NT2/D1 (cell line): ENCODE results near the gene ATP6V1A.

ENCODE experiments used
- DNase-seq: peaks from one replicate; pipeline ENCODE4 v3.0.0-alpha.2; 2011; ENCODE audit warnings: low read depth, low spot score
- H3K27me3 ChIP-seq: 2 replicates; pipeline ENCODE4 v1.6.0; 2011; ENCODE audit warnings: mild to moderate bottlenecking; ENCODE audit not compliant: insufficient read length, insufficient read depth
- H3K36me3 ChIP-seq: 2 replicates; pipeline ENCODE4 v1.6.1; 2011; ENCODE audit warnings: mild to moderate bottlenecking, low read length, mixed read lengths; ENCODE audit not compliant: insufficient read depth, insufficient read length
- H3K4me1 ChIP-seq: 2 replicates; pipeline ENCODE4 v1.5.1; 2011; ENCODE audit not compliant: insufficient read depth, insufficient read length
- H3K4me3 ChIP-seq: 2 replicates; pipeline ENCODE4 v1.5.1; 2011; ENCODE audit warnings: low read depth; ENCODE audit not compliant: insufficient read length
- H3K9ac ChIP-seq: 2 replicates; pipeline ENCODE4 v1.6.0; 2011; ENCODE audit warnings: low read depth; ENCODE audit not compliant: insufficient read length
- H3K9me3 ChIP-seq: 2 replicates; pipeline ENCODE4 v1.5.1; 2011; ENCODE audit warnings: mild to moderate bottlenecking, low read length; ENCODE audit not compliant: insufficient read depth
- SUZ12 ChIP-seq: IDR thresholded peaks from 2 replicates; pipeline ENCODE4 v1.6.1; 2011; ENCODE audit not compliant: insufficient read length, insufficient read depth; ENCODE audit errors: extremely low read depth
- YY1 ChIP-seq: IDR thresholded peaks from 2 replicates; pipeline ENCODE4 v1.6.1; 2011; ENCODE audit not compliant: insufficient read length, insufficient read depth
- ZNF274 ChIP-seq: IDR thresholded peaks from 2 replicates; pipeline ENCODE4 v1.6.1; 2011; ENCODE audit warnings: mild to moderate bottlenecking, low read depth, low read length

The ATP6V1A gene

DNA sequence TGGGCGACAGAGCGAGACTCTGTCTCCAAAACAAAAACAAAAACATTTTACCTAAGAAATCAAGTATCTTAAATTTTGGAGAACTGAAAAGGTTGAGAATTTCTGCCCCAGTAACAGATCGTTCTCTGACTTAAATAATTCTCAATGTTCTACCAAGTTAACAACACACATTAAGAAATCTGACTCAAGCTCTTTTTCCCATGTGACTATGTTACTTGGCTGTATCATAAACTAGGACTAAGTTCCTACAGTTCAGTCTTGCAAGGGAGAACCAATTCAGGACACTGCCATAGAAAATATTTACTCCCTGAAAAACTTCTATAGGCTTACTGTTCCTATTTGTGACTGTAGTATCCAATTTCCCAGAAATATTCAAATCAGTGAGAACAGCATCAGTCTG is 29.5 kb upstream of the ATP6V1A start:
- no peak for TF ChIP-seq SUZ12
- no peak for TF ChIP-seq ZNF274
- no peak for TF ChIP-seq YY1
- no peaks in the 10 kb centered on the region for H3K27me3 ChIP-seq
- peaks cover 47% of the 10 kb centered on the region for H3K36me3 ChIP-seq
- H3K9me3 ChIP-seq: no peaks in the 10 kb centered on the region
- no peak for DNase-seq
- H3K9ac ChIP-seq: no peak overlapping the region
- no peak overlapping the region for H3K4me3 ChIP-seq
- H3K4me1 ChIP-seq: peaks cover 2% of the 10 kb centered on the region

GRCh38 chr3:113717818-113718217 is 29.0 kb upstream of the ATP6V1A start:
- Histone ChIP-seq H3K4me1 (peaks cover 2% of the 10 kb centered on the region), H3K4me3 (no peak overlapping the region), H3K9ac (no peak overlapping the region), H3K36me3 (peaks cover 52% of the 10 kb centered on the region), H3K27me3 (no peaks in the 10 kb centered on the region), H3K9me3 (no peaks in the 10 kb centered on the region)
- no peak for DNase-seq
- TF ChIP-seq ZNF274 (no peak), YY1 (no peak), SUZ12 (no peak)

DNA sequence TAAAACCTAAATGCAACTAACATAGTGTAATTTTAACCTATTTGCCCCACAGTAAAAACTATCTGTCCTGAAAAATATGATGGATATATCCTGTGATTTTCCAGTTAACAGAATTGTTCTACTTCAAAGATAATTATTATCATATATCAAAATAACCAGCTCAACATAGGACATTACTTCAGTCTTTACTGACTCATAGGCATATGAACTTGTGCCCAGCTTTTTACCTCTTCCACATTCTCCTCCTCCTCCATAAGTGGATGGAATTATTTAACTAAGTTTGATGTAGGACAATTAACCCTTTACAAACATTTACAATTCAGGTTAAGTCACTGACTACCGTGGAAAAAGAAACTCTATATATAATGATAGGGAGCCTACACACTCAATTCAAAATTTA is 27.5 kb upstream of the ATP6V1A start:
- no peaks in the 10 kb centered on the region for H3K27me3 ChIP-seq
- TF ChIP-seq SUZ12 (no peak), ZNF274 (no peak), YY1 (no peak)
- no peak overlapping the region for H3K9ac ChIP-seq
- no peaks in the 10 kb centered on the region for H3K9me3 ChIP-seq
- DNase-seq: no peak
- peaks cover 2% of the 10 kb centered on the region for H3K4me1 ChIP-seq
- H3K36me3 ChIP-seq: peaks cover 66% of the 10 kb centered on the region
- H3K4me3 ChIP-seq: no peak overlapping the region

DNA sequence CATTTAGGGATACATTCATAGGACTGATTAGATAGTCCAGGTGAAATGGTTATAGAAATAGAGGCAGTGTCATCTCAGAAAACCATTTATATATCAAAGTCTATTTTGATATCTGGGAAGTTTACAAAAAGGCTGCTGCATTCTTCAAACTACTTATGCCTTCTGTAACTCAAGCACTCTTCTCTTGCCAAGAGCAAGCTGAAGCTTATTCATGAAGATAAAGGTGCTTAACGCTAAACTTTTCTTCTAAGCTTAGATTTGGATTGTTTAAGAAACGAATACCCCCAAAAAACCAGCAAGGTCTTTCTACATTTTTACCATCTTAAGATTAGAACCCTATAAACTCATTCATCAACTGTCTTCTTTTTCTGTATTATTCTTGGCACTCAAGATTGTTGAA is 27.1 kb upstream of the ATP6V1A start:
- Histone ChIP-seq H3K36me3 (peaks cover 71% of the 10 kb centered on the region), H3K4me1 (peaks cover 2% of the 10 kb centered on the region), H3K9ac (no peak overlapping the region), H3K9me3 (no peaks in the 10 kb centered on the region), H3K4me3 (no peak overlapping the region), H3K27me3 (no peaks in the 10 kb centered on the region)
- no peak for DNase-seq
- TF ChIP-seq YY1 (no peak), SUZ12 (no peak)

GRCh38 chr3:113721636-113722035 is 25.2 kb upstream of the ATP6V1A start:
- Histone ChIP-seq H3K9me3 (no peaks in the 10 kb centered on the region), H3K27me3 (no peaks in the 10 kb centered on the region), H3K4me3 (no peak overlapping the region), H3K9ac (no peak overlapping the region), H3K4me1 (peaks cover 2% of the 10 kb centered on the region), H3K36me3 (peaks cover 79% of the 10 kb centered on the region)
- no peak for TF ChIP-seq ZNF274
- TF ChIP-seq SUZ12: no peak
- no peak for TF ChIP-seq YY1
- no peak for DNase-seq

DNA sequence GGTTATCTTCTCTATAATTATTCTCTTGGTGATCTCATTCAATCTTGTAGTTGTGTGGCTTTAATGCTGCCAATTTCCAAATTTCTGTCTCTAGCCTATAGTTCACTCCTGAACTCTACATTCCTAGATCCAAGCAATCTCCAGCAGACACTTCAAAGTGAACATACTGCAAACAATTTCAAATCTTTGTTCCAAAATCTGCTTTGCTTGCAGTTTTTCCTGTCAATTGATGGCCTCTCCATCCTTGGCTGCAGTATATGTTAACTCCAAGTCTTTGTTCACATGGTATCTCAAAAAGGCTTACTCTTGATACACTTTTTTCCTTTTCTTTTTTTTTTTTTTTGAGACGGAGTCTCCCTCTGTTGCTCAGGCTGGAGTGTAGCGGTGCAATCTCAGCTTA is 18.2 kb upstream of the ATP6V1A start:
- Histone ChIP-seq H3K27me3 (no peaks in the 10 kb centered on the region), H3K4me1 (no peaks in the 10 kb centered on the region), H3K36me3 (peaks cover 70% of the 10 kb centered on the region), H3K9ac (no peak overlapping the region), H3K4me3 (no peak overlapping the region), H3K9me3 (no peaks in the 10 kb centered on the region)
- TF ChIP-seq ZNF274 (no peak), YY1 (no peak), SUZ12 (no peak)
- no peak for DNase-seq

DNA sequence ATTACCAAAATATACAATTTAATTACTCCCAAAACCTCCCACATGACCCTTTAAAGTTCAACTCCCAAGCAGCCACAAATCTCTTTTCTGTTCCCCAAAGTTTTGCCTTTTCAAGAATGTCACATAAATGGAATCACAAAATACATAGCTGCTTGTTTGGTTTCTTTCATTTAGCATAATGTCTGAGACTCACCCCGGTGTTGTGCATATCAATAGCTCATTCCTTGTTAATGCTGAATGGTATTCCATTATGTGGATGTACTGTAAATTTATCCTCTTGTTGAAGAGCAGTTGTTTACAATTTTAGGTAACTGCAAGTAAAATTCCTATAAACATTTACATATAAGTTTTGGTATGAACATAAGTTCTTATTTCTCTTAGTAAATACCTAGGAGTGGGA is 16.3 kb upstream of the ATP6V1A start:
- TF ChIP-seq ZNF274 (no peak), YY1 (no peak), SUZ12 (no peak)
- DNase-seq: no peak

DNA sequence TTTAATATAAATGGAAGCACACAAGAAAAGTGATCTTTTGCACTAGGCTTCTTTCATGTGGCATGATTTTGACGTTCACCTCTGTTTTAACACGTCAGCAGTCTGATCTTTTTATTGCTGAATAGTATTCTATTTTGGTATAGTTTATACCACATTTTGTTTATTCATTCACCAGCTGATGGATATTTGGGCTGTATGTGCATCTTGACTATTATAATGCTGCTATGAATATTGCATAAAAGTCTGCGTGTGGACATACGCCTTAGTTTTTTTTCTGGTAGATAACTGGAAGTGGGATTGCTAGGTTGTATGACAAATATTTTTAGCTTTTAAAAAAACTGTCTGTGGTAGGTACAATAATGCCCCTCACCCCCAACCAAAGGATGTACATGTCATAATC is 15.1 kb upstream of the ATP6V1A start:
- Histone ChIP-seq H3K36me3 (peaks cover 53% of the 10 kb centered on the region), H3K4me3 (no peak overlapping the region), H3K27me3 (no peaks in the 10 kb centered on the region), H3K4me1 (no peaks in the 10 kb centered on the region), H3K9me3 (no peaks in the 10 kb centered on the region), H3K9ac (no peak overlapping the region)
- TF ChIP-seq ZNF274: no peak
- TF ChIP-seq YY1: no peak
- TF ChIP-seq SUZ12: no peak
- no peak for DNase-seq

More for the DNA sequence above, 16.3 kb upstream of the ATP6V1A start:
- no peaks in the 10 kb centered on the region for H3K27me3 ChIP-seq
- no peaks in the 10 kb centered on the region for H3K9me3 ChIP-seq
- peaks cover 60% of the 10 kb centered on the region for H3K36me3 ChIP-seq
- H3K9ac ChIP-seq: no peak overlapping the region
- H3K4me1 ChIP-seq: no peaks in the 10 kb centered on the region
- H3K4me3 ChIP-seq: no peak overlapping the region
